RWPE1 (cell line): ENCODE measurements around the gene RXFP1.

Source experiments
- CTCF ChIA-PET: fragments of 350-600 bp; sonication (Branson Sonifier 250); formaldehyde crosslinking; extraction: SDS; loops from one replicate; lab custom pipeline; 2021; lab: Yijun Ruan, JAX
- POLR2A ChIA-PET: fragments of 400-600 bp; formaldehyde crosslinking; extraction: SDS; loops from one replicate; lab custom pipeline; 2020; ENCODE audit warnings: antibody characterized with exemption; ENCODE audit not compliant: low non-redundant PET; lab: Yijun Ruan, JAX
- DNase-seq: peaks from one replicate; pipeline ENCODE4 v3.0.0; 2012; ENCODE audit warnings: low spot score
- H3K27ac ChIP-seq: fragments of 450-650 bp; 2 replicates; pipeline ENCODE4 v1.5.1; 2017
- CTCF ChIP-seq: fragments of 450-650 bp; conservative IDR thresholded peaks from 2 replicates; pipeline ENCODE4 v1.5.1; 2017; ENCODE audit warnings: low read depth, mild to moderate bottlenecking

RXFP1 gene

GRCh38 chr4:158530381-158530780, 8.7 kb downstream of the RXFP1 start:
- no peak overlapping the region for H3K27ac ChIP-seq
- DNase-seq: no peak
- ChIA-PET POLR2A (no interaction called here), CTCF (interaction anchor here (0.7 kb wide), 1 partner anchor 372 kb away, joined by 4 read pairs; no protein-coding TSS in a partner anchor)
- no peak for TF ChIP-seq CTCF

GRCh38 chr4:158530898-158531297, 9.2 kb downstream of the RXFP1 start:
- ChIA-PET CTCF (interaction anchor here (0.7 kb wide), 1 partner anchor 371 kb away, joined by 4 read pairs; no protein-coding TSS in a partner anchor), POLR2A (no interaction called here)
- no peak for DNase-seq

GRCh38 chr4:158532556-158533231, 11.0 kb downstream of the RXFP1 start:
- CTCF ChIA-PET: interaction anchor here (0.6 kb wide), 2 partner anchors 9 to 38 kb away, joined by 3 to 6 read pairs; no protein-coding TSS in a partner anchor
- POLR2A ChIA-PET: no interaction called here
- DNase-seq: no peak
- no peak overlapping the region for H3K27ac ChIP-seq
- no peak for TF ChIP-seq CTCF

More at GRCh38 chr4:158530898-158531297, 9.2 kb downstream of the RXFP1 start:
- no peak overlapping the region for H3K27ac ChIP-seq
- TF ChIP-seq CTCF: no peak

- POLR2A ChIA-PET: no interaction called here
- no peak overlapping the region for H3K27ac ChIP-seq
- CTCF ChIA-PET: interaction anchor here (0.8 kb wide), 1 partner anchor 164 kb away, joined by 4 read pairs; no protein-coding TSS in a partner anchor
- no peak for DNase-seq
- TF ChIP-seq CTCF: no peak
Measured at GRCh38 chr4:158534727-158535126, 13.0 kb downstream of the RXFP1 start.

GRCh38 chr4:158535130-158535614, 13.5 kb downstream of the RXFP1 start:
- H3K27ac ChIP-seq: no peak overlapping the region
- no peak for TF ChIP-seq CTCF
- POLR2A ChIA-PET: no interaction called here
- CTCF ChIA-PET: interaction anchor here (0.8 kb wide), 1 partner anchor 164 kb away, joined by 4 read pairs; no protein-coding TSS in a partner anchor
- DNase-seq: peak; percentile 13

GRCh38 chr4:158536833-158537232, 15.2 kb downstream of the RXFP1 start:
- DNase-seq: no peak
- POLR2A ChIA-PET: no interaction called here
- H3K27ac ChIP-seq: no peak overlapping the region
- CTCF ChIA-PET: interaction anchor here (0.6 kb wide), 1 partner anchor 12 kb away, joined by 3 read pairs; no protein-coding TSS in a partner anchor
- no peak for TF ChIP-seq CTCF
